Osteocyte (in vitro differentiated cells): ENCODE results near the gene CRACDL. TPM values are rescaled to one million over a fixed set of nuclear protein-coding genes. Genes with fewer than 3 reads are reported as not detected.

Source experiments
- DNase-seq: peaks from one replicate; pipeline ENCODE4 v3.0.0; 2021; ENCODE audit warnings: mixed read lengths; ENCODE audit not compliant: unreplicated experiment; ENCODE audit errors: extremely low spot score
- H3K27ac Mint-ChIP-seq: one replicate; pipeline ENCODE4 v1.8.0; 2021; ENCODE audit warnings: mild to moderate bottlenecking, mixed read lengths; ENCODE audit not compliant: unreplicated experiment
- H3K27me3 Mint-ChIP-seq: one replicate; pipeline ENCODE4 v1.8.0; 2021; ENCODE audit warnings: mixed read lengths; ENCODE audit not compliant: unreplicated experiment
- H3K36me3 Mint-ChIP-seq: one replicate; pipeline ENCODE4 v1.8.0; 2021; ENCODE audit warnings: mixed read lengths; ENCODE audit not compliant: unreplicated experiment
- H3K4me1 Mint-ChIP-seq: one replicate; pipeline ENCODE4 v1.8.0; 2021; ENCODE audit warnings: mixed read lengths; ENCODE audit not compliant: unreplicated experiment
- H3K4me3 Mint-ChIP-seq: one replicate; pipeline ENCODE4 v1.8.0; 2021; ENCODE audit warnings: mild to moderate bottlenecking, moderate library complexity, mixed read lengths; ENCODE audit not compliant: unreplicated experiment
- H3K9me3 Mint-ChIP-seq: one replicate; pipeline ENCODE4 v1.8.0; 2021; ENCODE audit warnings: mixed read lengths; ENCODE audit not compliant: unreplicated experiment
- total RNA-seq: library from RNA; stranded (reverse); gene quantifications from 2 replicates; pipeline ENCODE4 v1.2.1, GENCODE V29; 2021
- TF ChIP-seq, protein P1 (sequence below): fragments of 200-600 bp; sonication (generic); IDR thresholded peaks from 2 replicates; pipeline ENCODE4 v1.5.0; 2021; ENCODE audit warnings: antibody characterized with exemption, mild to moderate bottlenecking, moderate library complexity

The CRACDL gene
- total RNA-seq, 1 donor from 2014 or later: 1.3 TPM

GRCh38 chr2:98952966-98953365 lies 16.9 kb upstream of the CRACDL start:
- H3K4me1 Mint-ChIP-seq: peaks cover 4% of the 10 kb centered on the region
- no peak for DNase-seq
- H3K36me3 Mint-ChIP-seq: no peaks in the 10 kb centered on the region
- TF ChIP-seq, protein P1, sequence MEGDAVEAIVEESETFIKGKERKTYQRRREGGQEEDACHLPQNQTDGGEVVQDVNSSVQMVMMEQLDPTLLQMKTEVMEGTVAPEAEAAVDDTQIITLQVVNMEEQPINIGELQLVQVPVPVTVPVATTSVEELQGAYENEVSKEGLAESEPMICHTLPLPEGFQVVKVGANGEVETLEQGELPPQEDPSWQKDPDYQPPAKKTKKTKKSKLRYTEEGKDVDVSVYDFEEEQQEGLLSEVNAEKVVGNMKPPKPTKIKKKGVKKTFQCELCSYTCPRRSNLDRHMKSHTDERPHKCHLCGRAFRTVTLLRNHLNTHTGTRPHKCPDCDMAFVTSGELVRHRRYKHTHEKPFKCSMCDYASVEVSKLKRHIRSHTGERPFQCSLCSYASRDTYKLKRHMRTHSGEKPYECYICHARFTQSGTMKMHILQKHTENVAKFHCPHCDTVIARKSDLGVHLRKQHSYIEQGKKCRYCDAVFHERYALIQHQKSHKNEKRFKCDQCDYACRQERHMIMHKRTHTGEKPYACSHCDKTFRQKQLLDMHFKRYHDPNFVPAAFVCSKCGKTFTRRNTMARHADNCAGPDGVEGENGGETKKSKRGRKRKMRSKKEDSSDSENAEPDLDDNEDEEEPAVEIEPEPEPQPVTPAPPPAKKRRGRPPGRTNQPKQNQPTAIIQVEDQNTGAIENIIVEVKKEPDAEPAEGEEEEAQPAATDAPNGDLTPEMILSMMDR: no peak
- H3K4me3 Mint-ChIP-seq: no peak overlapping the region
- H3K27ac Mint-ChIP-seq: no peak overlapping the region
- peaks cover 57% of the 10 kb centered on the region for H3K27me3 Mint-ChIP-seq
- no peaks in the 10 kb centered on the region for H3K9me3 Mint-ChIP-seq

- Mint-ChIP-seq H3K36me3 (no peaks in the 10 kb centered on the region), H3K27ac (no peak overlapping the region), H3K27me3 (peaks cover 47% of the 10 kb centered on the region), H3K4me1 (peaks cover 13% of the 10 kb centered on the region), H3K4me3 (no peak overlapping the region), H3K9me3 (no peaks in the 10 kb centered on the region)
- no peak for DNase-seq
- TF ChIP-seq, protein P1: no peak
Observed at GRCh38 chr2:98948956-98949739, 13.1 kb upstream of the CRACDL start.

- TF ChIP-seq, protein P1: no peak
- H3K27me3 Mint-ChIP-seq: peaks cover 38% of the 10 kb centered on the region
- no peaks in the 10 kb centered on the region for H3K36me3 Mint-ChIP-seq
- H3K9me3 Mint-ChIP-seq: no peaks in the 10 kb centered on the region
- peaks cover 14% of the 10 kb centered on the region for H3K4me1 Mint-ChIP-seq
- H3K27ac Mint-ChIP-seq: no peak overlapping the region
- no peak overlapping the region for H3K4me3 Mint-ChIP-seq
- DNase-seq: no peak
Observed at GRCh38 chr2:98947554-98947953, 11.5 kb upstream of the CRACDL start.

DNA sequence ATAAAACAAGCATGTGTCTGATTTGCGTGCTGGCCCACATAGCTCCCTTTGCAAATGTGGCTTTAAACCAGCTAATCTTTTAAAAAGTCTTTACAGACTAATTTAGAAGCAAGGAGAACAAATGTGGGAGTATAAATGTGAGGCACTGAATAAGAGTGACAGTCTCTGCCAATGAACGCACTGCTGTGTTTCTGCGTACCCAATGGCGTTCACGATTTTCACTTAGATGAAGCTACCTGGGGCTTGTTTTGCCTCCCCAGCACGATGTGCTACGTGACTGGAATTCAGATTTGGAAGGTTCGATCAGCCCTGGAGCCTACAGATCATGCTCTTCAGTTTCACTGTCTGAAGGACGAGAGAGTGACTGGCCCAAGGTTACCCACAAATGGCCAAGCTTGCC lies 10.8 kb upstream of the CRACDL start:
- Mint-ChIP-seq H3K9me3 (no peaks in the 10 kb centered on the region), H3K27me3 (peaks cover 31% of the 10 kb centered on the region), H3K36me3 (no peaks in the 10 kb centered on the region), H3K27ac (no peak overlapping the region), H3K4me3 (no peak overlapping the region), H3K4me1 (peaks cover 14% of the 10 kb centered on the region)
- TF ChIP-seq, protein P1: no peak
- no peak for DNase-seq

- Mint-ChIP-seq H3K4me3 (no peak overlapping the region), H3K27me3 (peaks cover 32% of the 10 kb centered on the region)
- no peak for DNase-seq
Observed at GRCh38 chr2:98944775-98945174, 8.8 kb upstream of the CRACDL start.

More at GRCh38 chr2:98944775-98945174, 8.8 kb upstream of the CRACDL start:
- H3K9me3 Mint-ChIP-seq: no peaks in the 10 kb centered on the region
- peaks cover 14% of the 10 kb centered on the region for H3K4me1 Mint-ChIP-seq
- H3K36me3 Mint-ChIP-seq: no peaks in the 10 kb centered on the region
- TF ChIP-seq, protein P1: no peak
- peak overlapping the region; percentile 25 for H3K27ac Mint-ChIP-seq
